HG03378 (cell line): Measurements from ENCODE around the gene DLK1.

Source experiments
- ATAC-seq: cut with Tn5 transposase; IDR thresholded peaks from one replicate; pipeline ENCODE4 v1.9.1; 2021; ENCODE audit warnings: mild to moderate bottlenecking, moderate library complexity; ENCODE audit not compliant: unreplicated experiment

Gene DLK1

DNA sequence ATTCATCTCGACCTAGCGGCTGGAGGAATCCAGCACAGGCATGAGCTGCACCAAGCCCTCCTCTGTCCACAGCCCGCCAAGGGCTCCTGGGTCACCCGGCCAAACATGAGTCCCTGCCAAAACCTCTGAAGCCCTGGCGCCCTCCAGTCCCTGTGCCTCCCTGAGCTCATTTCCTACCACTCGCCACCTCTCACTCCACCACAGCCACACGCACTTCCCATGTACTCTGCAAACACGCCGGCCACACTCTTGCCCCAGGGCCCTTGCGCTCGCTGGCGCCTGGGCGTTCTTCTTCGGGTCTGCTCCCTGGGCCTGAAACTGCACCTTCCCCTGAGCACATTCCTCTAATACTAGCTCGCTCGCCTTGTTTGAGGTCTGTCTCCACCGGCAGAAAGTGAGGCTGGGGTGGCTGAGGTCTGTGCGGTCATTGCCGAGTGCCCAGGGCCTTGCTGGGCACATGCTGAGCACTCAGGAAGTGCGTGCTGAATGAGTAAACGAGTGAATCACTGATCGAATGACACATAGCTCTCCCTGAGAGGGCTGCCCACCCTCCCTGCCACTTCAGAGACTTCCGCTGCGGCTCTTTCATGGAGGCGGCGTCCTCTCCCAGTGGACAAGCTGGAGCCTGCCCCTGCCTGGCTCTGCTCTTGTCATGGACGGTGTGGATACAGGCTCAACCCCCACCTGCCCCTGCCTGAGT is 33.7 kb upstream of the DLK1 start:
- ATAC-seq: no peak

DNA sequence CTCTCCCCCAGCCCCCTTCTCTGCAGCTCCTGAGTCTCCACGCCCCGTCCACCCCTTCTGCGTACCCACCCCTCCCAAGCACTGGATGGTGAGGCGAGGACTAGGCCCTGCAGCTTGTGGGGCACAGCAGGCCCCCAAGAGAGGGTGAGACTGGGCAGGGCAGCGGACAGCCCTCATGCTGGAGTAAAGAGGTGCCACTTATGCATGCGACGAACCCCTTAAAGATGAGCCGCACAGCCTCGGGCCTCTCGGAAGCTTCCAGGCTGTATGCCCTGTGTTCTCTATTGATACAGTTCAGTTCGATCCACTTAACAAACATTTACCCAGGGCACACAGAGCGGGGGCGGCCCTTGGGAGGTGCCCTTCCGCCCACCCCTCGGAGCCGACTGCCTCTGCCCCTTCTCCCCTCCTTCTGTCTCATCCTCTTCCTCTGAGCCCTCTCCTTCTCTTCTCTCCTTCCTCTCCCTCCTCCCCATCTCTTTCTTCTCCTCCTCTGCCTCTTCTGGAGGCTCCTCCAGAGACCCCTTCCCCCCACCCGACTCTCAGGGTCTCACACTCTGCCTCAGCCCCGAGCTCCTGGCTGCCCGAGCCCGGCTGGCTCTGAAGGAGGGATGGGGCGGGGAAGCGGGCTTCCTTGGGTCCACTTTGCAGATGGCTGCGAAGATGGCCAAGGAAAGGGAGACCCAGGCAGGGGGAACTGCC is 32.7 kb upstream of the DLK1 start:
- ATAC-seq: no peak

DNA sequence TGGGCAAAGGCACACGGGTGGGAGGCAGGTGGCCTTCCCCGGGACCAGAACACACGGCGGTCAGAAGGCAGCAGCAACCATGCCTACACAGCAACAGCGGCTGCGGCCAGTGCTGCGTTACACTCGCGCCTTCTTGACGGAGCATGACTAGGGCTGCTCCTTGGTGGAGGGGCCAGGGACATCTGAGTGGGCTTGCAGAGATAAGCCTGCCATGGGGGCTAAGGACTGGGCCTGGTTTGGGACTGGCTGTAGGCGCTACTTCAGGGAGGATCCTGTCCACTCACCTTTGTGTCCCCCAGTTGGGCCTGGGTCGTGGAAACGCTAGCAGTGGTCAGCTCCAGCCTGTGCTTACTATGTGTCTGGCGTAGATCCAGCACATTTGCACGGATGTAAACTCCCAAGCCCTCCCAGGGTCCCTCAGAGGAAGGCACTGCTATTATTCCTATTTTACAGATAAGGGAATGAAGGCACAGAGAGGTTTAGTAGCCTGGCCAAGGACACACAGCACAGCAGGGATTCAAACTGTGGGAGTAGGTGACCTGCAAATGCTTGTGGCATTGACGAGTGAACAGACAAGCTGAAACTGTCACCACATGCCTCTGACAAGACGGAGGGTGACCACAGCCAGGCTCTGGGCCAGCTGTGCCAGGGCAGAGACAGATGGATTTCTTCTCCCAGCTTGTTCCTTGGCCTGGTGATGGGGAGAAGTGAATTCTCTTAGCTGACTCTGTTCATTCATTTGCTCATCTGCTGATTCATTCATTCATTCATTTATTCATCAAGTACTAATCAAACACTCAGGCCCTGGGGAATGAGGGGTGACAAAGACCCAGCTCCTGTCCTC is 31.9 kb upstream of the DLK1 start:
- ATAC-seq: no peak

DNA sequence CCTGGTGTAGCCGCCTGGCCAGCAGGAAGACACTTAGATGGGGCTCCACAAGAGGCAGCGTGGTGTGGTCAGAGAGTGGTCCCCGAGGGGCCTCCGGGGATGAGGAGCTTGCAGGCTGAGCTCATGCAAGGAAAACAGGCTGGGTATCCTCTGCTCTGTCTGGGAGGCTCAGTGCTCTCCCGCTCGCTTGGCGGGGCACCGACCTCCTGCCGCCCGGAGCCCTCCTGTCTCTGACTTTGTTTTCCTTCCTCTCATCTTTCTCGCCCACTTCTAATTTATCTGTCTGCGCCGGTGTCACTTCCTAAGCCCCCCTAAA is 31.3 kb upstream of the DLK1 start:
- ATAC-seq: no peak

DNA sequence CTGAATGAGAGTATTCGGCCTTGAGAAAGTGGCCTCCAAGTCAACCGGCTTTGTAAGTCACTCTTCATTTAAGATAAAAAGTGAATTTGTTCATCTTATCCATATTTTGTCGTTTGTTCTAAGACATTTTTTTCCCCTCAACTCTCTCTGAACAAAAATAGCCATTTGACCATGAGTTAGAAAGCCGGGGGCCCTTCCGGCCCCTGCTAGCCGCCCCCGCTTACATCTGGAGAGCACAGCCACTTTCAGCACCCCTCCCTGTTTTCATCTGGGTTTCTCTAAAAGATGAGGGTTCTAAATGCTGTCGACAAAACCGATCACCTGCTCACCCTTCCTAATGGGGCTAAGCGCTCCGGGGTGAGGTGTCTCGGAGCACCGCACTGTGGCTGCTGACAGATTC is 30.7 kb upstream of the DLK1 start:
- ATAC-seq: no peak

DNA sequence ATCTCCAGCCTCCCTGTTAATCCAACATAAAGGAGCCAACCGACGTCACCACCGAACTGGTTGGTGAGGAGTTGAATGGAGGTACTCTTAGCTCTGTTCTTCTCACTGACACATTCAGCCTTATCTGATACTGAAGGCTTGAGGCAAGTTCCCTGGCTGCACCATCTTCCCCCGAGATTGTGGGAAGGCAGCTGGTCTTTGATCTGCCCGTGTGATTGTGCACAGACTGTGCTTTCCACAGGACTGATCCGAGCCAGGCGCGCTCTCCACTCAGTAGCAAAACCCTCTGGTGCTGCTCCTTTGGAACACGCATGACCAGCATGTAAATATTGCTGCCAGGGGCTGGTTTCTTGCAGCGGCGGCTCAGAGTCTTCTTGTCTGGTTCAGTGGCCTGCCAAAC is 30.1 kb upstream of the DLK1 start:
- ATAC-seq: no peak

DNA sequence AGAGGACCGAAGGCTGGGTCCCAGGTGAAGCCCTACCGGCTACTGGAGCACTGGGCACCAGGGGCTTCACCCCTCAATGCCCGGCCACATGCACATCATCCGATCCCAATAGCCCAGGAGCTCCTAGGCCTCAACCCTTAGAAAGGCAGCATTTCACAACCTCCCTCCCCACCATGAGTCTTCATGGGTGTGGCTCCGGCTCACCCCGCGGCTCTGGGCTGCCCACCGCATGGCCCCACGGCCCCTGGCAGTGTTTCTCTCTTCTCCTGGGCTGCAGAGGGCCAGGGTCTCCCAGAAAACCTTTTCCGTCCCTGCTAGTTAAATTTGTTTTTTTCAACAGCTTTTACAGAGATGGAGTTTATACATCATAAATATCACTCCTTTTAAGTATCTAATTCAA is 28.6 kb upstream of the DLK1 start:
- no peak for ATAC-seq

DNA sequence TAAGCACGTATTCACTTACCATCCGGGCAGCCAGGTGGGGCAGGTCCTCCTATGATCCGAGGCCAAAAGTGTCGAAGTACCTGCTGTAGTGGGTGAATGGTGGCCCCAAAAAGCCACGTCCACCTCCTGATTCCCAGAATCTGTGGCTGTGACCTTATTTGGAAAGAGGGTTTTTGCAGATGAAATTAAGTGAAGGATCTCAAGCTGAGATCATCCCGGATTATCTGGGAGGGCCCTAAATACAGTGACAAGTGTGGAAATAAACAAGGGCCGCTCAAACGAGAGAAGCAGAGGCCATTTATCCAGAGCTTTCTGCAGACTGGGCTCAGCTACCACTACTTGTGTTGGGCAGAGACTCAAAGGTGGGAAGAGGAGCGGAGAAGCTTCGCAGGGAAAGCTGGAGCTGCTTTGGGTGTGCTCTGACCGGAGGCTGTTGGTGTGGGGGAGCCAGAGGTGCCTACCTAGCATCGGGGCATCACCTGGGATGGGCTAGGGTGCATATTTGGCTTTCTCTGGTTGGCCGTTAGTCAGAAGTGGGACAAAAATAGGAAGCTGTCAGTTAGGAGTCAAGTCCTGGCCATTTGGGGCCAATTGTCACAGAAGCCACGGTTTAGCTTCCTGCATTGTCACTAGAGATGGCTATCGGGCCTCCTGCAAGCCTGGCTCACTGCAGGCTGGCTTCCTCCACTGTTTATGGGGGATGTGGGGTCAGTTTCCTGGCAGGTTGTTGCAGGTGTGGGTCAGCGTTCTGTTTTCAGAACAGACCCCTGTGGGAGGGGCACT is 27.8 kb upstream of the DLK1 start:
- ATAC-seq: no peak

DNA sequence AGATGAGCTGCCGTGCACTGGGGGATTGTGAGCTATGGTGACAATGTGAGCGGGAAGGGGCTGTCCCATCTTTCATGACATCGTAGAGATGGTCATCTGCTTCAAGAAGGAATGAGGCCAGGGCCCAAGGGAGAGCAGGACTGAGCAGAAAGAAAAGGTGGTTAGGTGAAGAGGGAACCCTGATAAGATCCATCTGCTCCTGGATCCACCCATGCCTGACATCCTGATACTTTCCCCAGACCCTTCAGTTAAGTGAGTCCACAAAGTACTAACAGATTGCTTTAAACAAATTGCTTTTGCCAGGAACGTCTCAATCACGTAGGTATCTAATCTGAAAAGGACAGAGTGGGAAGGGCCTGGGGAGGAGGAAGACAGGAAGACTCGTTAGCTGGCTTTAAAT is 25.4 kb upstream of the DLK1 start:
- ATAC-seq: no peak

DNA sequence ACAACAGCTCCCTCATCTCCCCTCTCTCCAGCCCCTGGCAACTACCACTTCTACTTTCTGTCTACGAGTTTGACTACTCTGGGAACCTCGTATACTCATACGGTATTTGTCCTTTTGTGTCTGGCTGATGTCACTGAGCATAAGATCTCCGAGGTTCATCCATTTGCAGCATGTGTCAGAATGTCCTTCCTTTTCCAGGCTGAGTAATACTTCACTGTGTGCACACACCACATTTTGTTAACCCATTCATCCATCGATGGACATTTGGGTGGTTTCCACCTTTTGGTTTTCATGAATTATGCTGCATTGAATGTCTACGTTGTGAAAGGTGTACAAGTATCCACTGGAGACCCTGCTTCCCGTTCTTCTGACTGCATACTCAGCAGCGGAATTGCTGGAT is 24.1 kb upstream of the DLK1 start:
- no peak for ATAC-seq

DNA sequence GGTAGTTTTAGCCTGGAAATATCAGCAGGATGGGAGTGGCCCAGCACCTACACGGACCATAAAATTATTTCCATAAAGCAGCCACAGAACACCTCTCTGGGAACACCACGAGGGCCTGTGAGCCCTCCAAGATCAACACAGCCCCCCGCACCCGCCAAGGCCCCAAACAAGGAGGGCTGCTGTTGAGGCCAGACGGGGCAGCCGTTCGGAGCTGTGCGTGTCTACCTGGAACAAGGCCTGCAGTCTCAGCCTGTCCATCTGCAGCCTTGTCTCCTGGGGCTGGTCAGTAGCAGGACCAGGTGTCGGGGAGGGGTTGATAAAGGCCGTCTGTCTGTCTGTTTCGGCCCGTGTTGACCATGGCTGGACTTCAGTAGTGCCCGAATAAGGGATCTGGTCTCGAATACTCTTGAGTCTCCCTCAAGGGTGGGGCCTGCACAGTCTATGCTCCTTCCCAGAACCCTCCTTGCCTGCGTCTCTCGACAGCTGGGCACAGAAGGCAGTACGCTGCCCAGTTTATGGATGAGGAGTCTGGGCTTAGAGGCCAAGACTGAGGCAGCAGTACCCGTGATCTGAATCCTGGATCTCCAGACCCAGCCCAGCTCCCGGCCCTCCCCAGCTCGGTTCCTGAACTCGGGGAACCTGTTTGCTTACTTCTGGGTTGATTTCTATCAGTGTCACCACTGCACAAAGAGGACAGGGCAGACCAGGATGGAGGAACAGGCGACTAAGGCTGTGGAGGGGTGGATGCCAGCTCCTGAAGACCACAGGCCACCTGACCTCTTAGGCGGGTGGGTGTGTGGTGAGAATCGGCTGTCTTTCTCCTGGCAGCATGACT is 23.1 kb upstream of the DLK1 start:
- ATAC-seq: no peak

DNA sequence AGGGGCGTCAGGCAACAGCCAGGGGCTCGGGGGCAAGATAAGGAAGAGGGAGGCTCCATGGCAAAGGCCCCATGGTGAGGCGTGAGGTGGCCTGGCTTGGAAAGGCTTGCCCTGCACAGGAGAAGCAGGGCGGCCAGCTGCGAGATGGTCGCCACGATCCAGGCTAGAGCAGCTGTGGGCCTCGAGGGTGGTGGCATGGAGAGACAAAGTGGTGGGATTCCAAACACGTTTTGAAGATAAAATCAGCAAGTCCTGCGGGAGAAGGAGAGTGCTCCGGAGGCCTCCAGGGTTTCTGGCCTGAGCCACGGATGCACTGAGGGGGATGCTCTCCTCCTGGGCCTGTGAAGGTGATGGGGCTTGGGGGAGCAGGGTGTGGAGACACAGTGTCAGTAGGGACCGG is 20.5 kb upstream of the DLK1 start:
- ATAC-seq: no peak

DNA sequence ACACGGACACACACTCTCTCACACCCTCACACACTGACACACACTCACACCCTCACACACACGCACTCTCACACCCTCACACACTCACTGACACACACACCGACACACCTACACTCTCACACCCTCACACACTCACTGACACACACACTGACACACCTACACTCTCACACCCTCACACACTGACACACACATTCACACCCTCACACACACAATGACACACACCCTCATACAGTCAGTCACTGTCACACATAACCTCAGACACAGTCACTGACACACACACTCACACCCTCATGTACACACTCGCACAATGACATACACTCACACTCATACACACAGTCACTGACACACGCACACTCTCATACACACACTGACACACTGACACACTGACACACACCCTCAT is 19.8 kb upstream of the DLK1 start:
- ATAC-seq: no peak

DNA sequence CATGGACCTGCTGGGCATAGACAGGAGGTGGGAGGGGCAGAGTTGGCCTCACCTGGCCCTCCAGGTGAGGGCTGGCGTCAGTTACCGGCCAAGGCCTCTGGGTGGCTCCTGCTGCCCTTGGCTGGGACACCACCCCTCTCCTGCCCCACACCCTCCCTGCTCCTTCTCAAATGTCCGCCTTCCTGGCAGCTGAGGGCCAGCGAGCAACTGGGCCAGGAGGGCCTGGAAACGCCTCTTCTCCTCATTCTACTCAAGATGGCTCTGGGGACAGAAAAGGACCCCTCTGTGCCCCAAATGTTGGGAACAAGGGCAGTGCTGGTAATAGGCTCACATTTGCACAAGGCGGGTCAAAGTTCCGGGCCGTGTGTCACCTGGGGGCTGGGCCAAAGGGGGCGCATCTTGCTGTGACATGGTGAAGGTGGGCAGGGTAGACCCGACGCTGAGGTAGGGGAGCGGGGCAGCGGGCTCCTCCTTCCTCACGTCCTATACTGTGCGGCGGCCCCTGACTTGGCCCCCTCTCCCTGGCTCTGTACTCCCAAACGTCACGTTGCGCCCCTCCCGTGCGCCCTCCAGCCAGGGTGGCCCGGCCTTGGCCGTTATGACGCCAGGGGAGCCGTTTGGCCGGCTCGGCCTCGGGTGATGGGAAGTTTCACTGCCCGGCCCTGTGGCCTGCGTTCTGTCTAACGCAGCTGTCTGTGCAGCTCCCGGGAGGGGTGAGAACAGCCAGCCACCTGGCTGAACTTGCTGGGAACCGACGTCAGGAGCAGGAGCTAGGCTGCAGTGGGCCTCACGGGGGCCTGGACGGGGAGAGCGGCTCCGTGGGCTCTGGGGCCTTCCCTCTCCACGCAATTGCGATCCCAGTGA is 18.0 kb upstream of the DLK1 start:
- no peak for ATAC-seq

DNA sequence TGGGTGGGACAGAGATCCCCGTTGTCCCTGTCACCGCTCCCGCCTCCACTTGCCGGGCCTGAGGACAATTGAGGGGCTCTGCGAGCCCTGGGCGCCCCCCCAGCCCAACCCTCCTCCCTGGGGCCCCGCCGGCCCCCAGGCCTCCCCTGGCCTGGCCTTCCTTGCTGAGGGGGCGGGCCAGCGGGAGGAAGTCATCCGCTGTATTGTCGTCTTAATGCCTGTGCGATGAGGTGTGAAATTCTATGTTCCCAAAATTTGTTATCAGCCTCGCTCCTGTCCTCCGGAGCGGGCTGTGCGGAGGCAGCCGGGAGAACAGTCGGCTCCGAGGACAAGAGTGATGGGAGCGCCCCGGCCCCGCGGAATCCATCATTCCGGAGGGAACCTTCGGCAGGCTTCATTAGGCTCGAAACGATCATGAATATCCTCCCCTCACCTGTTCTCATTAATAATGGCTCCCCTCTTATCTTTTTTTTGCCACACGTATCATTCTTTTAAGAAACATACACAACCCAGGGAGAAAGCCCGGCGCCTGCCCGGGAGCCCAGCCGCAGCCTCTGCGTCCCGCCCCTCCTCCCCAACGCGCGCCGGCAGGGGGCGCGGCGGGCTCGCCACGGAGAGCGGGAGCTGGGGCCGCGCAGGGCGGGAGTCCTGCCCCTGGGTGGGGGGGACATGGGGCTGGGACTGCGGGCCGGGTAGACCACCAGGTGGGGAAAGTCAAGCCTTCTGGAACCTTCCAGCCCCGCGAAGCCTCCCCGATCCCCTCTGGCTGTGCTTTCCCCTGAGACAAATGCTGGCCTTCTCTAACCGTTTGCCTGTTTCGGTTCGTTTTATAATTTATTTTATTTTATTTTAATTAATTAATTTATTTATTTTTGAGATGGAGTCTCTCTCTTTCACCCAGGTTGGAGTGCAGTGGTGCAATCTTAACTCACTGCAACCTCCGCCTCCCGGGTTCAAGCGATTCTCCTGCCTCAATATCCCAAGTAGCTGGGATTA is 17.1 kb upstream of the DLK1 start:
- ATAC-seq: no peak

DNA sequence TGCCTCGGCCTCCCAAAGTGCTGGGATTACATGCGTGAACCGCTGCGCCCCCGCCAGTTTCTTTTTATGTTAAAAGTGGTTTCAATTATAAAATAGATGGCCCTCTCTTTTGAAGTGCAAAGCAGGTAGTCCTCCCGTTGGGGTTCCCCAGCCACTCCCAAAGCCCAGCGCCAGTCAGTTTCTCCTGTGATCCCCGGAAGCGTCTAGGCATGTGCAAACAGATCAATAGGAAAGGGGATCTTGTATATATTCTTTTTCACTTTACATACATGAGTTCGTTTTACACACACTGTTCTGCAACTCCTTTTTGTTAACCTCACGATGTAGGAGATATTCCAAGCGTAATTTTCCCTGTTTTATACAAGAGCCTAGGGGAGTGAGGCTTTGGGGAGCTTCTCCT is 16.3 kb upstream of the DLK1 start:
- no peak for ATAC-seq

DNA sequence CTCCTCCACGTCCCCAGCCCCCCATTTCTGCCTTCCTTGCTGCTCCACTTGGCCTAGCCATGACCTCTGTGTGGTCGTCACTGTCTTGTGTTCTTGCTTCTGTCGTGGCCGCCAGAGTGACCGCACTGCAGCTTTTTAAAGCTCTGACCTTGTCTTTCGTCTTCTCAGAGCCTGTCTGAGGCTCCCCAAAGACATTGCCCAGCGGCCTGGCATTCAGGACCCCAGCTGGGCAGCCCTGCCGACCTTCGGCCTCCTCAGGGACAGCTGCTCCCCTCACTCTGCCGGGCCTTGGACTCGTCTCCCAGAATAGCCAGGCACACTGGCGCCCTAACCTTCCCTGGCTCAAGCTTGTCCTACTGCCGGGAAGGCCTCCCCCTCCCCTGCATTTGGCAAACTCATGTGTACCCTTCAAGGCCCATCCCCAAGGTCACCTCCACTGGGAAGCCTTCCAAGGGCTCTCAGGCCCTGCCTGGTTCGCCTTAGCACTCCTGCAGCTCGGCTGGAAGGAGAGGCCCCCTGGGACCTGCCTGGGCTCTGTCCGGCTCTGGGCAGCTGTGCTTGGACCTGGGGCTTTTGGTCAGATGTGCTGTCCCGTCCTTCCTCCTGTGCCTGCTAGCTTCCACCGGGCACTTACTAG is 15.7 kb upstream of the DLK1 start:
- no peak for ATAC-seq

DNA sequence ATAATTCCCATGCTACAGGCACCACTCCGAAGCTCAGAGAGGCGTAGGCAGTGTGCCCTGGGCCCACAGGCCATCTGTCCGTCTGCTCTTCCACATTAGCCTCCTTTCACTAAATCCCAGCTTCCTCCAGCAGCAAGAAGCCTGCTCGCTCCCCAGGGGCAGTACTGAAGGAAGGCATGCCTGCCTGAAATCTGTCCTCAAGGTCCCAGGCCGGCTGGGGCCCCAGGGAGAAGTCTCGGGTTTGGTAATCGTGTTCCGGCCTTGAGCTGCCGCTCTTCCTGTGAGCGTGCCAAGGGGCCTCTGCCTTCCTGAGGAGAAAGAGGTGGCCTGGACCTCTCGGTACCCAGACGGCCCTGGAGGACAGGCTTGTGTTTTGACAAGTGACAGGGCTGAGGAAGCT is 15.2 kb upstream of the DLK1 start:
- no peak for ATAC-seq
